GM23338 (cell line): ENCODE data around the gene LGALS7.

Experiments used
- CTCF ChIP-seq, 2 experiments: fragments of 200-600 bp in 1 of 2; sonication (generic) in 1 of 2; conservative IDR thresholded peaks; 2 replicates each; pipeline versions ENCODE4 v1.5.1 to v1.6.1; 2016 to 2017; ENCODE audit warnings: antibody characterized with exemption in 2 of 2, low read depth in 2 of 2, mild to moderate bottlenecking in 2 of 2, moderate library complexity in 1 of 2
- EZH2 ChIP-seq: fragments of 200-600 bp; sonication (generic); IDR thresholded peaks from one replicate; pipeline ENCODE4 v1.8.0; 2017; ENCODE audit warnings: antibody characterized with exemption, mild to moderate bottlenecking, low read depth; ENCODE audit not compliant: unreplicated experiment
- EZH2phosphoT487 ChIP-seq: fragments of 200-600 bp; sonication (generic); IDR thresholded peaks from one replicate; pipeline ENCODE4 v1.8.1; 2018; ENCODE audit warnings: antibody characterized with exemption; ENCODE audit not compliant: unreplicated experiment
- POLR2AphosphoS5 ChIP-seq: IDR thresholded peaks from 2 replicates; pipeline ENCODE4 v1.6.1; 2016; ENCODE audit warnings: antibody characterized with exemption, low read depth
- TF ChIP-seq, protein P1 (sequence below): IDR thresholded peaks from one replicate; pipeline ENCODE4 v1.6.1; 2018; ENCODE audit warnings: antibody characterized with exemption; ENCODE audit not compliant: unreplicated experiment

DNA sequence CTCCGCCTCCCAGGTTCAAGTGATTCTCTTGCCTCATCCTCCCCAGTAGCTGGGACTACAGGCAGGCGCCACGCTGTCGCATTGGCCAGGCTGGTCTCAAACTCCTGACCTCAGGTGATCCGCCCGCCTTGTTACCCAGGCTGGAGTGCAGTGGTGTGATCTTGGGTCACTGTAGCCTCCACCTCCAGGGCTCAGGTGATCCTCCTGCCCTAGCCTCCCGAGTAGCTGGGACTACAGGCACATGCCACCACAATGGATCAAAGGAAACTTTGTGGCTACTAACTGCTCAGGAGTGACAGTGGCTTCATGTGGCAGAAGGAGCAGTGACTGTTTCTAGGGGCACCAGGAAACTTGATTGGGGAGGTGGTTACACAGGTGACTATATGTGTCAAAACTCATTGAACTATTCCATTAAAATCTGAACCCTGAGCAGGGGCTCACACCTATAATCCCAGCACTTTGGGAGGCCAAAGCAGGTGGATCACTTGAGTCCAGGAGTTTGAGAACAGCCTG, 11.9 kb upstream of the LGALS7 start:
- no peak for TF ChIP-seq POLR2AphosphoS5
- TF ChIP-seq, protein P1, sequence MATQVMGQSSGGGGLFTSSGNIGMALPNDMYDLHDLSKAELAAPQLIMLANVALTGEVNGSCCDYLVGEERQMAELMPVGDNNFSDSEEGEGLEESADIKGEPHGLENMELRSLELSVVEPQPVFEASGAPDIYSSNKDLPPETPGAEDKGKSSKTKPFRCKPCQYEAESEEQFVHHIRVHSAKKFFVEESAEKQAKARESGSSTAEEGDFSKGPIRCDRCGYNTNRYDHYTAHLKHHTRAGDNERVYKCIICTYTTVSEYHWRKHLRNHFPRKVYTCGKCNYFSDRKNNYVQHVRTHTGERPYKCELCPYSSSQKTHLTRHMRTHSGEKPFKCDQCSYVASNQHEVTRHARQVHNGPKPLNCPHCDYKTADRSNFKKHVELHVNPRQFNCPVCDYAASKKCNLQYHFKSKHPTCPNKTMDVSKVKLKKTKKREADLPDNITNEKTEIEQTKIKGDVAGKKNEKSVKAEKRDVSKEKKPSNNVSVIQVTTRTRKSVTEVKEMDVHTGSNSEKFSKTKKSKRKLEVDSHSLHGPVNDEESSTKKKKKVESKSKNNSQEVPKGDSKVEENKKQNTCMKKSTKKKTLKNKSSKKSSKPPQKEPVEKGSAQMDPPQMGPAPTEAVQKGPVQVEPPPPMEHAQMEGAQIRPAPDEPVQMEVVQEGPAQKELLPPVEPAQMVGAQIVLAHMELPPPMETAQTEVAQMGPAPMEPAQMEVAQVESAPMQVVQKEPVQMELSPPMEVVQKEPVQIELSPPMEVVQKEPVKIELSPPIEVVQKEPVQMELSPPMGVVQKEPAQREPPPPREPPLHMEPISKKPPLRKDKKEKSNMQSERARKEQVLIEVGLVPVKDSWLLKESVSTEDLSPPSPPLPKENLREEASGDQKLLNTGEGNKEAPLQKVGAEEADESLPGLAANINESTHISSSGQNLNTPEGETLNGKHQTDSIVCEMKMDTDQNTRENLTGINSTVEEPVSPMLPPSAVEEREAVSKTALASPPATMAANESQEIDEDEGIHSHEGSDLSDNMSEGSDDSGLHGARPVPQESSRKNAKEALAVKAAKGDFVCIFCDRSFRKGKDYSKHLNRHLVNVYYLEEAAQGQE = no peak
- TF ChIP-seq CTCF (conservative IDR thresholded peaks at IDR 0.05; ENCODE audit: low read depth in 2 of 2) = no peak
- no peak for TF ChIP-seq EZH2
- TF ChIP-seq EZH2phosphoT487 = no peak
